Lower leg skin (tissue), 3 donors: ENCODE measurements around the gene MTFMT.

Source experiments
- CTCF ChIP-seq, 3 donors: fragments of 450-650 bp; IDR thresholded peaks; one replicate each; pipeline ENCODE4 v1.5.1; 2016; ENCODE audit warnings: antibody characterized with exemption in 3 of 3, mild to moderate bottlenecking in 3 of 3, moderate library complexity in 2 of 3
- POLR2A ChIP-seq, 2 donors: fragments of 450-650 bp; IDR thresholded peaks; one replicate each; pipeline ENCODE4 v1.6.1; 2016 to 2017; ENCODE audit warnings: antibody characterized with exemption in 2 of 2, mild to moderate bottlenecking in 1 of 2, moderate library complexity in 1 of 2

GRCh38 chr15:64997066-64997465 is 32.4 kb downstream of the MTFMT start:
- TF ChIP-seq CTCF (IDR thresholded peaks at IDR 0.05) (no peak), POLR2A (IDR thresholded peaks at IDR 0.05) (no peak)
